ENCODE data around the gene RPUSD2.

RPUSD2 gene, protein sequence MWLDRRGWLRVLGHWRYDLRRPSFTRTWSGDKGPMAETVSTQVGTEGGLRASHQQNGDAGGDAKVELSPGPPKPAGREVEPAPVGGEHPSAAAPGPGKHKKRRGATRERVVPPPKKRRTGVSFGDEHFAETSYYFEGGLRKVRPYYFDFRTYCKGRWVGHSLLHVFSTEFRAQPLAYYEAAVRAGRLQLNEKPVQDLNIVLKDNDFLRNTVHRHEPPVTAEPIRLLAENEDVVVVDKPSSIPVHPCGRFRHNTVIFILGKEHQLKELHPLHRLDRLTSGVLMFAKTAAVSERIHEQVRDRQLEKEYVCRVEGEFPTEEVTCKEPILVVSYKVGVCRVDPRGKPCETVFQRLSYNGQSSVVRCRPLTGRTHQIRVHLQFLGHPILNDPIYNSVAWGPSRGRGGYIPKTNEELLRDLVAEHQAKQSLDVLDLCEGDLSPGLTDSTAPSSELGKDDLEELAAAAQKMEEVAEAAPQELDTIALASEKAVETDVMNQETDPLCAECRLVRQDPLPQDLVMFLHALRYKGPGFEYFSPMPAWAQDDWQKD

DNA sequence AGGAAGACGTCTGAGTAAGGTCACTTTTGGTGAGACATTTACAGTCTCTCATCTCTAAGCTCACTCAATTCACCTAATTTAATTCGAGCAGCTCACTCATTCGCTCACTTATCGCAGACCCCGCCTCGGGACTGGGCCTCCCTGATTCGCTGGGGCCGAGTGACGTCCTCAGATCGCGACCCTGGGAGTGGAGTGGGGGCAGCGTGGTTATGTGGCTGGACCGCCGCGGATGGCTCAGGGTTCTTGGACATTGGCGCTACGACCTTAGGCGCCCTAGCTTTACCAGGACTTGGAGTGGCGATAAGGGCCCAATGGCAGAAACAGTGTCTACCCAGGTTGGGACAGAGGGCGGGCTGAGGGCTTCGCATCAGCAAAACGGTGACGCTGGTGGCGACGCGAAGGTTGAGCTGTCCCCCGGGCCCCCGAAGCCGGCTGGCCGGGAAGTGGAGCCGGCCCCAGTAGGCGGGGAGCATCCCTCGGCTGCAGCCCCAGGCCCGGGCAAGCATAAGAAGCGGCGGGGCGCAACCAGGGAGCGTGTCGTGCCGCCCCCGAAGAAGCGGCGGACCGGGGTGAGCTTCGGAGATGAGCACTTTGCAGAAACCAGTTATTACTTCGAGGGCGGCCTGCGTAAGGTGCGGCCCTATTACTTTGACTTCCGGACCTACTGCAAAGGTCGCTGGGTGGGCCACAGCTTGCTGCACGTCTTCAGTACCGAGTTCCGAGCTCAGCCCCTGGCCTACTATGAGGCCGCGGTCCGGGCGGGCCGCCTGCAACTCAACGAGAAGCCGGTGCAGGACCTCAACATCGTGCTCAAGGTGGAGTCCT lies at the start of gene RPUSD2:
RPUSD2 (plus strand) TSS at position 171 of the 825 bp plus-strand sequence; CDS start at position 210, 39 bp downstream.
- DNase-seq = peak; percentile 89 to 91

DNA sequence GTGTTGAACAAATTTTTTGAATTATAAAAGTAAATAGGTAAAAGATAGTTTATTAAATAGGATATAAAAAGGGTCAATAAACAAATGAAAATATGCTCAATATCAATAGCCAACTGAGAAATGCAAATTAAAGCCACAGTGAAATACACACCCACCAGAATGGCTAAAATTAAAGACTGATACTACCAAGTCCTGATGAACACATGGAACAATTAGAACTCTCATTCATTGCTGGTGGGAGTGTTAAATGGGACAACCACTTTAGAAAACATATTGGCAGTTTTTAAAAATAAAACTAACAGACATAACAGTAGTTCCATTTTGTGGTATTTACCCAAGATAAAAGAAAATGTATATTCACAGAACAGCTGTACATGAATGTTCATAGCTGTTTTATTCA lies 45.5 kb upstream of the RPUSD2 start:
- no peak for DNase-seq

- DNase-seq = no peak
Observed at GRCh38 chr15:40525855-40526254, 43.2 kb upstream of the RPUSD2 start.

GRCh38 chr15:40528801-40529200 lies 40.3 kb upstream of the RPUSD2 start:
- DNase-seq = no peak

DNA sequence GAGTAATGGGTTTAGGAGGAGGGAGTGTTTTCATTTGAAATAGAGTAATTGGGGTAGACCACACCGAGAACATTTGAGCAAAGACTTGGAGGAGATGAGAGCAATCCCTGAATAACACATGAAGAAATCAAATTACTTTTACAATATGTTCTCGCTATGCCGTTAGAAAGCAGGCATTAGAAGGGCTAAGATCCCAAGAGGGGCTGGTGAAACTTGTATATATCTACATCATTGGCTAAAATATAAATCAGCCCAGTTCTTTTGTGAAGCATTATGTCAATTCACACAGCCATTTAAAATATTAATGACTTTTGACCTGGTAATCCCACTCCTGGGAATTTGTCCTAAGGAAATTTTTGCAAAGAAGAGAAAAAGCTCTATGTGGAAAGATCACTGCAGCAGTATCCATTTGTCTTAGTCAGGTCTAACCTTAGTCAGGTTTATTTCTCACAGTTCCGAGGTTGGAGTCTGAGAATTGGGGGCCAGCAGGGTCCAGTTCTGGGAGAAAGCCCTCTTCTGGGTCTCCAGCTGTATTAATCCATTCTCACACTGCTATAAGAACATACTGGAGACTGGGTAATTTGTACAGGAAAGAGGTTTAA lies 35.2 kb upstream of the RPUSD2 start:
- no peak for DNase-seq

DNA sequence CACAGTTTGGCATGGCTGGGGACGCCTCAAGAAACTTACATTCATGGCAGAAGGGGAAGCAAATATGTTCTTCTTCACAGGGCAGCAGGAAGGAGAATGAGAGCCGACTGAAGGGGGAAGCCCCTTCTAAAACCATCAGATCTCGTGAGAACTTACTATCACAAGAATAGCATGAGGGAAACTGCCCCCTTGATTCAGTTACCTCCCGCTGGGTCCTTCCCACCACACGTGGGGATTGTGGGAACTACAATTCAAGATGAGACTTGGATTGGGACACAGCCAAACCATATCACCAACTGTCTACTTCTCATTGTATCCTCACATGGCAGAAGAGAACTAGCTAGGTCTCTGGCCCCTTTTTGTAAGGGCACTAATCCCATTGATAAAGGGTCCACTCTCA lies 34.7 kb upstream of the RPUSD2 start:
- no peak for DNase-seq

DNA sequence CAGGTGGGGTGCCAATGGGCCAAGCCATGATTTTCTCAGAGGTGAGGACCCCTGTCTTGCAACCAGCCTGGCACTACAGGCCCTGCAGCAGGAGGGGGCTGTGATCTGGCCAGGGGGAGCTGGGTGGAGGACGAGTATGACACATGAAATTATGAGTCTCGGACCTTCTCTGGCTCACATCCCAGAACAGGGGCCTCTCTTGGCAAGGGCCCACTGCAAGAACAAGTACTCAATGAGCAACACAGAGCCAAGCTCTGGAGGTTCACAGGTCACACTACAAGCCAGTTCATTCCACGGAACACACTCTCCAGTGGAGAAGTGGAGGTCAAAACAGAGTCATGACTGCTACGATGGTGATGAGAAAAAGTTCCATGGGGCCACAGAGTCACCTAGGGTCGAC lies 32.6 kb upstream of the RPUSD2 start:
- DNase-seq = no peak

DNA sequence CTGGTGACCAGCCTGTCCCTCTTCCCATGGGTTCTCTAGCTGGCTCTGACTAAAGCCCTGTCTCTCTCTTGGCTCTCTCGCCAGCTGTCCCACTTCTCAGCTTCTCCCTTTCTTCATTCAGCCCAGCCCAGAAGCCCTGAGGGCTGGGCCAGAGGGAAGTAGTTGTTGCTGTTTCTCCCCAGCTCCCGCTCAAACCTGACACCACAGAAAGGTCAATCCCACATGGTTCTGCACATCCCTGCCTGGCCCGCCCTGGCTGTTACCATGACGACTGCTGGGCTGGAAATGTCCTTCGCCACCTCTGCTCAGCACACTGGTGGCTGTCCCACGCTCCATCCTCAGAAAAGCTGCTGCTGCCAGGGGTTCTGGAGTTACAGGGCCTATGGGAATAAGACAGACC lies 30.1 kb upstream of the RPUSD2 start:
- no peak for DNase-seq

DNA sequence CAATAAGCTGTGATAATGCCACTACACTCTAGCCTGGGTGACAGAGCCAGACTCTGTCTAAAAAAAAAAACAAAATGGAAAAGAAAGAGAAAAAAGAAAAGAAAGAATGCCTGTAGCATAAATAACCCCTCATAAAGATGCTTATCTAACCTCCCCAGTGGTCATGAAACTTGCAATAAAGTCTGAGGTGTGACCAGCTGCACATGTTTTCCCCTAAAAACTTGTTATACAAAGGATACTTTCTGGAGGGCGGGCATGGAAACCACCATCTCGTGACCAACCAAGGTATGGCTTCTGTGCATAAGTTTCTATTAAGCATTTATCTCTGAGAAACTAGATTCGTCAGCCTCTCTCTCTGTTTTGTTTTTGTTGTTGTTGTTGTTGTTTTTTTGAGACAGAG lies 26.0 kb upstream of the RPUSD2 start:
- DNase-seq = no peak

DNA sequence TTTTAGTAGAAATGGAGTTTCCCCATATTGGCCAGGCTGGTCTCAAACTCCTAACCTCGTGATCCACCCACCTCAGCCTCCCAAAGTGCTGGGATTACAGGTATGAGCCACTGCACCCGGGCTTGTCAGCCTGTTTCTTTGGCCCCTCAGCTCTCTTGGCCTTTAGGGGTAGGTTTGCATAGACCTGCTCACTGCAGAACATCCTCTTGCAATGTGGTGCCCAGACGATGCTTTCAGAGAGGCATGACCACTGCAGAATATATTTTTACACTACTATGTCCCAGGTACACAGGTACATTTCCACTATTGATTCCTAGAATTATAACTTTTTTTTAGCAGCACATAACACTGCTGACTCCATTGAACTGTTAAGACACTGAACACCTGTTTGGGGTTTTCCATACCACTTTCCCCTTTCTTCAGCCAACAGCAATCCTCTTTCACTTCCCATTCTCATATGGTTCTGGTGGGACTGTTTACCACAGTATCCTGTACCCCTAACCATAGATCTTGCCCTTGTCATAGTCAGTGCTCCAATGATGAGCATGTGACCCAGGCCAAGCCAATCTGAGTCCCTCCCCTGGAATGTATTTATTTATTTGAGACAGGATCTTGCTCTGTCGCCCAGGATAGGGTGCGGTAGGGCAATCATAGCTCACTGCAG lies 25.3 kb upstream of the RPUSD2 start:
- no peak for DNase-seq

- no peak for DNase-seq
Observed at GRCh38 chr15:40545457-40545856, 23.6 kb upstream of the RPUSD2 start.

DNA sequence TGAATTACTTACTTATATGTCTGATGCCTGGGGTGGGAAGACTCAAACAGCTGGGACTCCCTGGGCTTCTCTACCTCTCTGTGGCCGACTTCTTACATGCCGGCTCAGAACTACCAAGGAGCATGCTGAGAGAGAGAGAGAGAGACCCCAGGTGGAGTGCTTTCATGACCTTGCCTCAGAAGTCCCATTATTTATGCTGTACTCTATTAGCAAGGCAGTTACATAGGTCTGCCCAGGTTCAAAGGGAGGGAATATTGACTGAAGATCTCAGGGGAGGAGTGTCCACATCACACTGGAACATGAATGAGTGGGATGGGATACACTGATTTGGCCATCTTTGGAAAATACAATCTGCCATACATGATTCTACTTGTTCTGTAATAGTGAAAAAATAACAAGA lies 20.5 kb upstream of the RPUSD2 start:
- no peak for DNase-seq

- DNase-seq = no peak
Observed at GRCh38 chr15:40549894-40550293, 19.2 kb upstream of the RPUSD2 start.

GRCh38 chr15:40550341-40551037 lies 18.6 kb upstream of the RPUSD2 start:
- no peak for DNase-seq

- no peak for DNase-seq
Observed at GRCh38 chr15:40554161-40554525, 15.0 kb upstream of the RPUSD2 start.

DNA sequence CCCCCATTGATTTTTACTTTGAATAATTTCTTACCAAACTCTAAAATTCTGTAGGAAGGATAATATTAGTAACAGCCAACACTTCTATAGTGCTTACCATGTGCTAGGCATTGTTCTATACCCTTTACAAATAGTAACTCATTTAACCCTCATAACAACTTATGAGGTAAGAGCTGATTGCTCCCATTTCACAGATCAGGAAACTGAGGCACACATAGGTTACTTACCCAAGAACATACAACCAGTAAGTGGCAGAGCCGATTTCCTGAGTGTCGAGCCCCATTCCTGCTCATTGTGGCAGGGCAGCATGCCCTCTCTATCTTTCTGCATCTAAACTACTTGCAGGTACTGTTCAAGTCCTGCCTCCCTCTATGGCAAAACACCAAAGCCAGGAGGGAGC lies 13.2 kb upstream of the RPUSD2 start:
- DNase-seq = no peak

DNA sequence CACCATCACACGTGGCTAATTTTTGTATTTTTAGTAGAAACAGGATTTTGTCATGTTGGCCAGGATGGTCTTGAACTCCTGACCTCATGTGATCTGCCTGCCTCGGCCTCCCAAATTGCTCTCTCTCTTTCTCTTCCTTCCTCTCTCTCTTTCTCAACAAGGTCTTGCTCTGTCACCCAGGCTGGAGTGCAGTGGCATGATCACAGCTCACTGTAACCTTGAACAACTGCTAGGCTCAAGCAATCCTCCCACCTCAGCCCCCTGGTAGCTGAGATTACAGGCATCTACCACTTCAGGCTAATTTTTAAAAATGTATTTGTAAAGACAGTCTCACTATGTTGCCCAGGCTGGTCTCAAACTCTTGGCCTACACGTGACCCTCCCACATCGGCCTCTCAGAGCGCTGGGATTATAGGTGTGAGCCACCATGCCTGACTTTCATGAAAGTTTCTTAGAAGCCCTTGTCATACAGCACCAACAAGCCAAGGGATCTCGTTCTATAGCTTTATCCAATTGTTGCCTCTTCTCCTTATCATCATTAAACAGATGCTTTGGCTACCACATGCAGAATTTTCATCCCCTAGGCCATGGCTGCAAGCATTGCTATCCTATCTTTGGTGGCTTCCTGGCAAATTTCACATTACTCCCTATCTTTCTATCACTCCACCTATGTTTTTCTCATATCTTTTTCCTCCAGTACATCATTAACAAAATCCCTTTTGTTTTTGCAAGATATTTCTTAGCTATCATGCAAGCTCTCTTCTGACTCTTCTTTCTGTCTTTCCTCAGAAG lies 10.0 kb upstream of the RPUSD2 start:
- DNase-seq = no peak

GRCh38 chr15:40562691-40563090 lies 6.4 kb upstream of the RPUSD2 start:
- DNase-seq = no peak

GRCh38 chr15:40563426-40563825 lies 5.7 kb upstream of the RPUSD2 start:
- no peak for DNase-seq

DNA sequence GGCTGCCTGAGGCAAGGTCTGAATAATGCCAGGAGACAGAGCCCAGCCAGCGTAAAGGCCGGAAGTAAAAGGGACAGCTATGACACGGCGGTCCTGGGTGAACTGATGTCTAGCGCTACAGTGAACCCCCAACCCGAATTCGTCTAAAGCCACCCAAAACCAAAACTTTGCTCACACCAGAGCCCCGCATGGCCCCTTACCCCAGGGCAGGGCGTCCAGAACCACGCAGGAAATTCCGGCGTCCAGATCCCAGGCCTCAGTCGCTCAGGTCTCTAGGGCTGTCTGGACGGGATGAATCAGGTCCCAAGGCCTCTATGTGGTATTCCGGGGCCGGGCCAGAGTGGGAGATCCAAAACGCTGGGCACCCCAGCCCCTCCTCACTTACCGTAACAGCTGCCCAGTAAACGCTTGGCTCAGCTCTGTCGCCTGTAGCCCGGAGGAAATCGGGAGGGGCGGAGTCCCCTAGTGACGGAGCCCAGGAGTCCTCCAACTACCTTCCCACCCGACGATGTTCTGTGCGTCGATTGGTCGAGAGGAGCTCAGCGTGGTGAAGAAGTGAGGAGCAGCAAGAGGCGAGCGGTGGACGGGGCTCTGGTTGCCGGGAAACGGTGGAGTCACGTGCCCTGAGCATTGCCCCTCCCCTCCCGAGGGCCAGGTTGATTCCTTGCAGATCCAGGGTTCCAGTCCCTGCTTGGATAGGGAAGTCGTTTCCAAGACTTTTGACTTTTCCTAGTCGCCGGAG lies 4.3 kb upstream of the RPUSD2 start, which contains the start of gene CCDC32:
CCDC32 (minus strand) TSS at position 452 of the 742 bp plus-strand sequence. CDS start 2,027 bp downstream, outside the sequence.
- DNase-seq = peak; percentile 91 to 92

All from activated CD4-positive, alpha-beta T cell treated with anti-CD3 and anti-CD28 coated beads, Interleukin-2, amount 50 U/mL, for 4 hours (primary cell).